ENCODE results near the gene FRMD4A.

The FRMD4A gene

DNA sequence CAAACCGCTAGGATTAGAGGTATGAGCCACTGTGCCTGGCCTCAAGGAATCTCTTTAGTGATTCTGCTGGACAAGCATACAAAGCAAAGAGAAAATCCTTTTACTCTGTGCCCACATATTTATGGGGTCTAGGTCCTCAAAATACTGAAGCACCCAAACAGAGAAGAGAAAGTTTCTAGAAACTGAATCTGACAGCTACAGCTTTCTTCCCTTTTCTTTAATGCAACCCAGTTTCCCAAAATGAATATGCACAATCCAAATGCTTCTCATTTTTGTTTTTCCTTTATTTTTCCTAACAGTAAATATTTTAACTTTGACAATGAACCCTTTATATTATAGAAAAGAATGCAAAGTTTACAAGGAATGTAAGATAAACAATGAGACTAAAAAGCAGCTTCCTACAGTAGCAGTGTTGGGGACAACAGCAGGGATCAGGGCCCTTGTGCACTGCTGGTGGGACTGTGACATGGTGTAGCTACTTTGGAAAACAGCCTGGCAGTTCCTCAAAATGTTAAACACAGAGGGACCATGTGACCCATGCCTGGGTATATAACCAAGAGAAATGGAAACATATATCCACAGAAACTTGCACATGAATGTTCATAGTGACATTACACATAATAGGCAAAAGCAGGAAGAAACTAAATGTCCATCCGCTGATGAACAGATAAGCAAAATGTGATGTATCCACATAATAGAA, 418.8 kb downstream of the FRMD4A start:
- H2AFZ ChIP-seq (ENCODE audit: low read length): no peak overlapping the region
- H3K36me3 ChIP-seq (replicated peaks; ENCODE audit: insufficient read depth, low read length): no peaks in the 10 kb centered on the region
- no peak for TF ChIP-seq EZH2 (optimal IDR thresholded peaks at IDR 0.05; ENCODE audit: low read depth, low read length)
- TF ChIP-seq, protein P1, sequence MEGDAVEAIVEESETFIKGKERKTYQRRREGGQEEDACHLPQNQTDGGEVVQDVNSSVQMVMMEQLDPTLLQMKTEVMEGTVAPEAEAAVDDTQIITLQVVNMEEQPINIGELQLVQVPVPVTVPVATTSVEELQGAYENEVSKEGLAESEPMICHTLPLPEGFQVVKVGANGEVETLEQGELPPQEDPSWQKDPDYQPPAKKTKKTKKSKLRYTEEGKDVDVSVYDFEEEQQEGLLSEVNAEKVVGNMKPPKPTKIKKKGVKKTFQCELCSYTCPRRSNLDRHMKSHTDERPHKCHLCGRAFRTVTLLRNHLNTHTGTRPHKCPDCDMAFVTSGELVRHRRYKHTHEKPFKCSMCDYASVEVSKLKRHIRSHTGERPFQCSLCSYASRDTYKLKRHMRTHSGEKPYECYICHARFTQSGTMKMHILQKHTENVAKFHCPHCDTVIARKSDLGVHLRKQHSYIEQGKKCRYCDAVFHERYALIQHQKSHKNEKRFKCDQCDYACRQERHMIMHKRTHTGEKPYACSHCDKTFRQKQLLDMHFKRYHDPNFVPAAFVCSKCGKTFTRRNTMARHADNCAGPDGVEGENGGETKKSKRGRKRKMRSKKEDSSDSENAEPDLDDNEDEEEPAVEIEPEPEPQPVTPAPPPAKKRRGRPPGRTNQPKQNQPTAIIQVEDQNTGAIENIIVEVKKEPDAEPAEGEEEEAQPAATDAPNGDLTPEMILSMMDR (IDR thresholded peaks at IDR 0.05; ENCODE audit: low read length): no peak
- TF ChIP-seq EZH2phosphoT487 (IDR thresholded peaks at IDR 0.05; ENCODE audit: low read length): no peak
- no peaks in the 10 kb centered on the region for H3K27me3 ChIP-seq (replicated peaks; ENCODE audit: insufficient read depth, low read length)
- H3K27ac ChIP-seq (ENCODE audit: low read length): no peak overlapping the region
- H4K20me1 ChIP-seq (ENCODE audit: insufficient read depth, low read length): no peaks in the 10 kb centered on the region
- no peaks in the 10 kb centered on the region for H3K9me3 ChIP-seq (replicated peaks; ENCODE audit: insufficient read depth, low read length)
- H3K4me3 ChIP-seq (ENCODE audit: low read length): no peak overlapping the region
- no peak overlapping the region for H3K4me2 ChIP-seq (ENCODE audit: low read depth, low read length)
- H3F3A ChIP-seq (ENCODE audit: insufficient read depth, low read length): no peaks in the 10 kb centered on the region
- DNase-seq: no peak
- H3K9ac ChIP-seq (ENCODE audit: low read length): no peak overlapping the region
- H3K9me2 ChIP-seq (replicated peaks; ENCODE audit: insufficient read depth, low read length): no peaks in the 10 kb centered on the region
- H3K4me1 ChIP-seq (ENCODE audit: low read length): no peaks in the 10 kb centered on the region
- no peaks in the 10 kb centered on the region for H3K79me2 ChIP-seq (ENCODE audit: low read length)

DNA sequence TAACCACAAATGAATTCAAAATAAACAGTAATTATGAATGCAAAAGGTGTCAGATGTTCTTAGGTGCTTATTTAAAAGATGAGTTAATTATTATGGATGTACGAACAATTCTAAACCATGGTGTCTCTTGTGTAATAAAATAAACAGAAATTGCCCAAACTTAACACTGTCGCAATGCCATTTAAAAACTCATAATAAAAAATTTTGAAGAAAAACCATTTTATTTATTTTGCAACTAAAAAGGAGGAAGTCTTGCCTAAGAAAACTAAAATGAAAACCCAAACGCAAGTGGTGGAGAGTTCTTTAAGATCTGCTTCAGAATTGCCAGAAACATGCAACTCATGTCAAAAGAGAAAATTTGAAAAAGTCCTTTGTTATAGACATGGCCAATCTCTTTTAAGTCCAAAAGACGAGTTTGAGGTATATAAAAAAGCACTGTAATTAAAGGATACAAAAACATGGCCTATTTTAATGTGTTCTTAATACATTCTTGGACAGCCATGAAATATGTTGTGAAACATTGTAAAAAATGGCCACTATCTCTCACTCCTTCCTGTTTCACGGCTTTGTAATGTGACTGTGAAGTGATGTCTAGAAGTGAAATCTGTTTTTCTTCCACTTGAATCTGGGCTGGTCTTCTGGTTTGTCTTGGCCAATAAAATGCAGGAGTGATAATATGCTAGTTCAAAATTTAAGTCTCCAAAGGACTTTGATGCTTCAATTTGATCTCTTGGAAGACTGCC, 421.0 kb downstream of the FRMD4A start:
- TF ChIP-seq EZH2 (optimal IDR thresholded peaks at IDR 0.05; ENCODE audit: low read depth, low read length) (no peak), EZH2phosphoT487 (IDR thresholded peaks at IDR 0.05; ENCODE audit: low read length) (no peak)
- TF ChIP-seq, protein P1 (IDR thresholded peaks at IDR 0.05; ENCODE audit: low read length): no peak
- Histone ChIP-seq H3K9ac (ENCODE audit: low read length) (no peak overlapping the region), H3K27me3 (replicated peaks; ENCODE audit: insufficient read depth, low read length) (no peaks in the 10 kb centered on the region), H3K36me3 (replicated peaks; ENCODE audit: insufficient read depth, low read length) (no peaks in the 10 kb centered on the region), H4K20me1 (ENCODE audit: insufficient read depth, low read length) (no peaks in the 10 kb centered on the region), H3F3A (ENCODE audit: insufficient read depth, low read length) (no peaks in the 10 kb centered on the region), H3K27ac (ENCODE audit: low read length) (no peak overlapping the region), H3K9me2 (replicated peaks; ENCODE audit: insufficient read depth, low read length) (no peaks in the 10 kb centered on the region), H3K4me1 (ENCODE audit: low read length) (no peaks in the 10 kb centered on the region), H3K4me2 (ENCODE audit: low read depth, low read length) (no peak overlapping the region), H2AFZ (ENCODE audit: low read length) (no peak overlapping the region), H3K79me2 (ENCODE audit: low read length) (no peaks in the 10 kb centered on the region), H3K9me3 (replicated peaks; ENCODE audit: insufficient read depth, low read length) (no peaks in the 10 kb centered on the region), H3K4me3 (ENCODE audit: low read length) (no peak overlapping the region)
- no peak for DNase-seq

DNA sequence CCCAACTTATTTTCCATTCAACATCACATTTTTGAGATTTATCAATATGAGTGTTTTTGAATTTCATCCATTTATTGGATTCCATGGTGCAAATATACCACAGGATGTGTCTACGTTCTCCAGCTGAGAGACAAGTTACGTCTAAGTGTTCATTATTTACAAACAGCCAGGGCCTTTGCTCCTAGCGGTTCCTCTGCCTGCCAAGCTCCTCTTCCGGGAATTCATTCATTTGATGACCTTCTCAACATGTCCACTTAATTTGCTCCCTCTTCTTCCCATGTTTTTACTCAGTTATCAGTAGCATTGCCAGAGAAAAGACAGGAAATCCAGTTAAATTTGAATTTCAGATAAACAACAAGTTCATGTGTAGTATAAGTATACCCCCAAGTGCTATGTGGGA, 422.2 kb downstream of the FRMD4A start:
- no peak overlapping the region for H3K4me2 ChIP-seq (ENCODE audit: low read depth, low read length)
- no peaks in the 10 kb centered on the region for H3F3A ChIP-seq (ENCODE audit: insufficient read depth, low read length)
- H3K9me2 ChIP-seq (replicated peaks; ENCODE audit: insufficient read depth, low read length): no peaks in the 10 kb centered on the region
- H3K4me1 ChIP-seq (ENCODE audit: low read length): no peaks in the 10 kb centered on the region
- H3K4me3 ChIP-seq (ENCODE audit: low read length): no peak overlapping the region
- H3K27ac ChIP-seq (ENCODE audit: low read length): no peak overlapping the region
- DNase-seq: no peak
- no peak overlapping the region for H3K9ac ChIP-seq (ENCODE audit: low read length)
- no peaks in the 10 kb centered on the region for H3K9me3 ChIP-seq (replicated peaks; ENCODE audit: insufficient read depth, low read length)
- TF ChIP-seq, protein P1 (IDR thresholded peaks at IDR 0.05; ENCODE audit: low read length): no peak
- TF ChIP-seq EZH2 (optimal IDR thresholded peaks at IDR 0.05; ENCODE audit: low read depth, low read length) (no peak), EZH2phosphoT487 (IDR thresholded peaks at IDR 0.05; ENCODE audit: low read length) (no peak)
- no peaks in the 10 kb centered on the region for H3K36me3 ChIP-seq (replicated peaks; ENCODE audit: insufficient read depth, low read length)
- no peaks in the 10 kb centered on the region for H4K20me1 ChIP-seq (ENCODE audit: insufficient read depth, low read length)
- H3K27me3 ChIP-seq (replicated peaks; ENCODE audit: insufficient read depth, low read length): no peaks in the 10 kb centered on the region
- no peak overlapping the region for H2AFZ ChIP-seq (ENCODE audit: low read length)
- no peaks in the 10 kb centered on the region for H3K79me2 ChIP-seq (ENCODE audit: low read length)

Measured in MM.1S (cell line).